GM23338 (cell line): ENCODE measurements around the gene GPRC5B. TPM values are rescaled to one million over a fixed set of nuclear protein-coding genes. Genes with fewer than 3 reads are reported as not detected.

Experiments
- ATAC-seq: fragments of 200-7000 bp; cut with Tn5 transposase; 3 replicates; pipeline ENCODE4 v1.9.1; 2020
- DNase-seq: peaks from one replicate; pipeline ENCODE4 v3.0.0-alpha.2; 2015; ENCODE audit warnings: low spot score
- H2AFZ ChIP-seq: fragments of 200-600 bp; sonication (generic); 2 replicates; pipeline ENCODE4 v1.8.0; 2016; ENCODE audit warnings: antibody characterized with exemption, mild to moderate bottlenecking, moderate library complexity
- H3F3A ChIP-seq: fragments of 200-600 bp; sonication (generic); replicated peaks from 2 replicates; pipeline ENCODE4 v1.8.0; 2017; ENCODE audit warnings: antibody characterized with exemption, mixed run types, low read depth
- H3K27ac ChIP-seq: fragments of 200-600 bp; sonication (generic); 2 replicates; pipeline ENCODE4 v1.6.1; 2016; ENCODE audit warnings: low read depth
- H3K27me3 ChIP-seq: fragments of 200-600 bp; sonication (generic); 2 replicates; pipeline ENCODE4 v1.8.0; 2016; ENCODE audit warnings: mild to moderate bottlenecking, mixed run types, moderate library complexity; ENCODE audit not compliant: insufficient read depth
- H3K36me3 ChIP-seq: fragments of 200-600 bp; sonication (generic); 2 replicates; pipeline ENCODE4 v1.8.0; 2016; ENCODE audit warnings: mild to moderate bottlenecking; ENCODE audit not compliant: insufficient read depth
- H3K4me1 ChIP-seq: fragments of 200-600 bp; sonication (generic); 2 replicates; pipeline ENCODE4 v1.8.0; 2016; ENCODE audit warnings: mild to moderate bottlenecking, moderate library complexity; ENCODE audit not compliant: insufficient read depth
- H3K4me2 ChIP-seq: fragments of 200-600 bp; sonication (generic); 2 replicates; pipeline ENCODE4 v1.7.1; 2017; ENCODE audit warnings: mixed run types
- H3K4me3 ChIP-seq: fragments of 200-600 bp; sonication (generic); 2 replicates; pipeline ENCODE4 v1.6.1; 2016; ENCODE audit warnings: mixed run types
- H3K79me2 ChIP-seq: fragments of 200-600 bp; sonication (generic); replicated peaks from 2 replicates; pipeline ENCODE4 v1.8.0; 2017; ENCODE audit warnings: mild to moderate bottlenecking; ENCODE audit not compliant: insufficient read depth
- H3K9me2 ChIP-seq: fragments of 200-600 bp; sonication (generic); 2 replicates; pipeline ENCODE4 v1.8.0; 2017; ENCODE audit not compliant: insufficient read depth
- H4K20me1 ChIP-seq: fragments of 200-600 bp; sonication (generic); replicated peaks from 2 replicates; pipeline ENCODE4 v1.8.0; 2017; ENCODE audit warnings: mild to moderate bottlenecking; ENCODE audit not compliant: insufficient read depth
- H3K27ac Mint-ChIP-seq: 2 replicates; pipeline ENCODE4 v1.8.0; 2020; ENCODE audit warnings: inconsistent platforms, mild to moderate bottlenecking, moderate library complexity, mixed read lengths
- H3K27me3 Mint-ChIP-seq: 3 replicates; pipeline ENCODE4 v1.8.0; 2022; ENCODE audit warnings: low read depth, mild to moderate bottlenecking, moderate library complexity, mixed read lengths, inconsistent platforms; ENCODE audit not compliant: insufficient read depth, poor library complexity
- H3K36me3 Mint-ChIP-seq: 3 replicates; pipeline ENCODE4 v1.8.0; 2021; ENCODE audit warnings: low read depth, mild to moderate bottlenecking, inconsistent platforms, moderate library complexity, mixed read lengths
- H3K4me1 Mint-ChIP-seq: 3 replicates; pipeline ENCODE4 v1.8.0; 2020; ENCODE audit warnings: mild to moderate bottlenecking, inconsistent platforms, mixed read lengths
- H3K4me3 Mint-ChIP-seq: 3 replicates; pipeline ENCODE4 v1.8.0; 2021; ENCODE audit warnings: moderate library complexity, mild to moderate bottlenecking, inconsistent platforms, mixed read lengths
- H3K9me3 Mint-ChIP-seq: 3 replicates; pipeline ENCODE4 v1.8.0; 2020; ENCODE audit warnings: moderate library complexity, mild to moderate bottlenecking, inconsistent platforms, mixed read lengths
- CTCF ChIP-seq, 2 experiments: fragments of 200-600 bp in 1 of 2; sonication (generic) in 1 of 2; conservative IDR thresholded peaks; 2 replicates each; pipeline versions ENCODE4 v1.5.1 to v1.6.1; 2016 to 2017; ENCODE audit warnings: antibody characterized with exemption in 2 of 2, low read depth in 2 of 2, mild to moderate bottlenecking in 2 of 2, moderate library complexity in 1 of 2
- ETS1 ChIP-seq: IDR thresholded peaks from 2 replicates; pipeline ENCODE4 v1.6.1; 2016; ENCODE audit warnings: antibody characterized with exemption
- EZH2 ChIP-seq: fragments of 200-600 bp; sonication (generic); IDR thresholded peaks from one replicate; pipeline ENCODE4 v1.8.0; 2017; ENCODE audit warnings: antibody characterized with exemption, mild to moderate bottlenecking, low read depth; ENCODE audit not compliant: unreplicated experiment
- EZH2phosphoT487 ChIP-seq: fragments of 200-600 bp; sonication (generic); IDR thresholded peaks from one replicate; pipeline ENCODE4 v1.8.1; 2018; ENCODE audit warnings: antibody characterized with exemption; ENCODE audit not compliant: unreplicated experiment
- JUNB ChIP-seq: IDR thresholded peaks from one replicate; pipeline ENCODE4 v1.6.1; 2016; ENCODE audit warnings: antibody characterized with exemption; ENCODE audit not compliant: unreplicated experiment
- NANOG ChIP-seq: IDR thresholded peaks from 2 replicates; pipeline ENCODE4 v1.6.1; 2016; ENCODE audit warnings: antibody characterized with exemption, borderline replicate concordance
- REST ChIP-seq: IDR thresholded peaks from one replicate; pipeline ENCODE4 v1.6.1; 2018; ENCODE audit warnings: antibody characterized with exemption; ENCODE audit not compliant: unreplicated experiment
- STAT1 ChIP-seq: IDR thresholded peaks from one replicate; pipeline ENCODE4 v1.6.1; 2016; ENCODE audit warnings: antibody characterized with exemption; ENCODE audit not compliant: unreplicated experiment
- ZNF114 ChIP-seq: fragments of 250-450 bp; sonication (Bioruptor Pico); IDR thresholded peaks from 2 replicates; pipeline ENCODE4 v1.5.0; 2020; ENCODE audit warnings: mild to moderate bottlenecking, moderate library complexity
- ZNF331 ChIP-seq: fragments of 250-450 bp; sonication (Bioruptor Pico); IDR thresholded peaks from 2 replicates; pipeline ENCODE4 v1.5.0; 2020; ENCODE audit warnings: low read depth, mild to moderate bottlenecking, moderate library complexity
- ZNF462 ChIP-seq: fragments of 250-450 bp; sonication (Bioruptor Pico); IDR thresholded peaks from 2 replicates; pipeline ENCODE4 v1.5.0; 2020; ENCODE audit warnings: mild to moderate bottlenecking, moderate library complexity
- polyA plus RNA-seq: library from polyadenylated mRNA; unstranded; fragments of >200 nt; fragmentation: Nextera tagmentation; extraction: Ambion mirVana; gene quantifications from 2 replicates; pipeline ENCODE4 v1.2.1, GENCODE V29; 2016
- total RNA-seq: library from RNA; depleted of rRNA; stranded (reverse); fragments of >200 nt; shearing (Covaris generic); gene quantifications from 2 replicates; pipeline ENCODE4 v1.2.3, GENCODE V29; 2014

Gene GPRC5B
- total and polyA plus RNA-seq, 2 experiments from 2014 or later: 70.9 to 82.5 TPM

GRCh38 chr16:19829844-19830692 is 54.6 kb downstream of the GPRC5B start (continued):
- TF ChIP-seq ZNF114 (CRISPR knock-in tag) (no peak), ETS1 (no peak), STAT1 (no peak), CTCF (conservative IDR thresholded peaks at IDR 0.05; ENCODE audit: low read depth in 2 of 2) (no peak), EZH2 (no peak), EZH2phosphoT487 (no peak), JUNB (no peak), REST (no peak), ZNF331 (CRISPR knock-in tag) (no peak), NANOG (no peak)

GRCh38 chr16:19824216-19824615 is 60.4 kb downstream of the GPRC5B start:
- no peak overlapping the region for H3K4me2 ChIP-seq
- DNase-seq (no peak), ATAC-seq (no peak)
- no peak overlapping the region for H3K4me3 Mint-ChIP-seq
- no peak overlapping the region for H3K27ac Mint-ChIP-seq
- no peaks in the 10 kb centered on the region for H3K36me3 ChIP-seq
- no peaks in the 10 kb centered on the region for H3K27me3 Mint-ChIP-seq
- no peak overlapping the region for H3K27ac ChIP-seq
- no peak overlapping the region for H2AFZ ChIP-seq
- H3K36me3 Mint-ChIP-seq: no peaks in the 10 kb centered on the region
- no peaks in the 10 kb centered on the region for H3K27me3 ChIP-seq
- no peak overlapping the region for H3K4me3 ChIP-seq
- H3K9me2 ChIP-seq: no peaks in the 10 kb centered on the region
- no peaks in the 10 kb centered on the region for H3K4me1 ChIP-seq
- H3F3A ChIP-seq: no peaks in the 10 kb centered on the region
- no peaks in the 10 kb centered on the region for H3K79me2 ChIP-seq
- H3K9me3 Mint-ChIP-seq: no peaks in the 10 kb centered on the region
- H4K20me1 ChIP-seq: no peaks in the 10 kb centered on the region
- H3K4me1 Mint-ChIP-seq: no peaks in the 10 kb centered on the region
- TF ChIP-seq ZNF462 (CRISPR knock-in tag) (no peak), STAT1 (no peak)
